ENCODE data around the gene PSMB7.

The PSMB7 gene

GRCh38 chr9:124322618-124323432 lies 92.4 kb downstream of the PSMB7 start:
- DNase-seq = no peak

GRCh38 chr9:124321935-124322334 lies 93.3 kb downstream of the PSMB7 start:
- no peak for DNase-seq

- DNase-seq = no peak
Observed at GRCh38 chr9:124321416-124321815, 93.8 kb downstream of the PSMB7 start.

GRCh38 chr9:124320062-124320973 lies 94.9 kb downstream of the PSMB7 start:
- peak; percentile 29 for DNase-seq

GRCh38 chr9:124315882-124316281 lies 99.4 kb downstream of the PSMB7 start:
- DNase-seq = no peak

GRCh38 chr9:124313940-124314339 lies 101.3 kb downstream of the PSMB7 start:
- no peak for DNase-seq

- no peak for DNase-seq
Observed at GRCh38 chr9:124312290-124313265, 102.7 kb downstream of the PSMB7 start.

GRCh38 chr9:124311283-124311682 lies 104.0 kb downstream of the PSMB7 start:
- no peak for DNase-seq

GRCh38 chr9:124309667-124310084 lies 105.6 kb downstream of the PSMB7 start:
- no peak for DNase-seq

- DNase-seq = no peak
Observed at GRCh38 chr9:124308606-124309491, 106.4 kb downstream of the PSMB7 start.

- DNase-seq = no peak
Observed at GRCh38 chr9:124307379-124308030, 107.7 kb downstream of the PSMB7 start.

- DNase-seq = no peak
Observed at GRCh38 chr9:124306098-124306735, 109.0 kb downstream of the PSMB7 start.

- DNase-seq = no peak
Observed at GRCh38 chr9:124304285-124304684, 111.0 kb downstream of the PSMB7 start.

- DNase-seq = peak; percentile 65
Observed at GRCh38 chr9:124303762-124304161, 111.5 kb downstream of the PSMB7 start.

Data from NCI-H1436 (cell line).